PC-9 (cell line): ENCODE data around the gene RNU1-2. TPM values are rescaled to one million over a fixed set of nuclear protein-coding genes. Genes with fewer than 3 reads are reported as not detected.

Experiments
- microRNA-seq: library from miRNA; unstranded; fragments of <30 nt; microRNA quantifications from one replicate; pipeline ENCODE4 v1.2.0, GENCODE V29; 2021; ENCODE audit warnings: borderline number of aligned reads, borderline replicate concordance
- total RNA-seq: library from RNA; stranded (reverse); gene quantifications from 2 replicates; pipeline ENCODE4 v1.2.3, GENCODE V29; 2021

Gene RNU1-2
- total RNA-seq, 1 experiment from 2014 or later, result 1,333 TPM

Small RNAs within 50 kb of the gene (microRNA-seq; reads per million reads assigned to microRNA genes)
- gene MIR3675, result not detected

Other genes with a start within 250 kb of the RNU1-2 start
- gene RNU1-3, start 229.0 kb upstream of the RNU1-2 start, total RNA-seq, result 1,333 and 3,235 TPM in 2 replicates
- gene RNU1-4, start 155.5 kb upstream of the RNU1-2 start, total RNA-seq, result 1,333 and 3,235 TPM in 2 replicates
- 18.4 and 18.9 TPM in 2 replicates for gene CROCC, start 26.0 kb downstream of the RNU1-2 start, total RNA-seq
- gene MFAP2, start 84.6 kb downstream of the RNU1-2 start, total RNA-seq, result 6.3 and 12.5 TPM in 2 replicates
- 39.9 and 43.6 TPM in 2 replicates for gene ATP13A2, start 115.9 kb downstream of the RNU1-2 start, total RNA-seq
- gene SDHB, start 158.1 kb downstream of the RNU1-2 start, total RNA-seq, result 101 and 123 TPM in 2 replicates
- gene PADI2, start 223.5 kb downstream of the RNU1-2 start, total RNA-seq, result 14.0 and 16.7 TPM in 2 replicates